Neutrophil (primary cell): ENCODE results near the gene GTF2IRD1.

Experiments used
- H3K27ac ChIP-seq: fragments of 200-600 bp; sonication (generic); 2 replicates; pipeline ENCODE4 v1.5.1; 2016; ENCODE audit warnings: mild to moderate bottlenecking, moderate library complexity
- H3K27me3 ChIP-seq: fragments of 200-600 bp; sonication (generic); 2 replicates; pipeline ENCODE4 v1.6.0; 2016; ENCODE audit warnings: mild to moderate bottlenecking
- H3K36me3 ChIP-seq: fragments of 200-600 bp; sonication (generic); 2 replicates; pipeline ENCODE4 v1.5.1; 2017
- H3K4me1 ChIP-seq, 2 experiments: fragments of 200-600 bp in 1 of 2; sonication (generic) in 1 of 2; 1 replicate in 1 of 2; 2 replicates in 1 of 2; pipeline versions ENCODE4 v1.5.1 to v1.6.1; 2013 to 2016; ENCODE audit warnings: low read depth in 1 of 2, low read length in 1 of 2, mild to moderate bottlenecking in 1 of 2, moderate library complexity in 1 of 2; ENCODE audit not compliant: control insufficient read depth in 1 of 2, insufficient read depth in 1 of 2
- H3K4me3 ChIP-seq, 2 experiments: fragments of 200-600 bp in 1 of 2; sonication (generic) in 1 of 2; 1 replicate in 1 of 2; 2 replicates in 1 of 2; pipeline ENCODE4 v1.5.1; 2013 to 2016; ENCODE audit warnings: low read depth in 1 of 2, low read length in 1 of 2, mild to moderate bottlenecking in 1 of 2, moderate library complexity in 1 of 2
- H3K9me3 ChIP-seq: fragments of 200-600 bp; sonication (generic); 2 replicates; pipeline ENCODE4 v1.5.1; 2016
- CTCF ChIP-seq: fragments of 200-600 bp; sonication (generic); IDR thresholded peaks from 2 replicates; pipeline ENCODE4 v1.5.1; 2016; ENCODE audit warnings: antibody characterized with exemption

GTF2IRD1 gene

DNA sequence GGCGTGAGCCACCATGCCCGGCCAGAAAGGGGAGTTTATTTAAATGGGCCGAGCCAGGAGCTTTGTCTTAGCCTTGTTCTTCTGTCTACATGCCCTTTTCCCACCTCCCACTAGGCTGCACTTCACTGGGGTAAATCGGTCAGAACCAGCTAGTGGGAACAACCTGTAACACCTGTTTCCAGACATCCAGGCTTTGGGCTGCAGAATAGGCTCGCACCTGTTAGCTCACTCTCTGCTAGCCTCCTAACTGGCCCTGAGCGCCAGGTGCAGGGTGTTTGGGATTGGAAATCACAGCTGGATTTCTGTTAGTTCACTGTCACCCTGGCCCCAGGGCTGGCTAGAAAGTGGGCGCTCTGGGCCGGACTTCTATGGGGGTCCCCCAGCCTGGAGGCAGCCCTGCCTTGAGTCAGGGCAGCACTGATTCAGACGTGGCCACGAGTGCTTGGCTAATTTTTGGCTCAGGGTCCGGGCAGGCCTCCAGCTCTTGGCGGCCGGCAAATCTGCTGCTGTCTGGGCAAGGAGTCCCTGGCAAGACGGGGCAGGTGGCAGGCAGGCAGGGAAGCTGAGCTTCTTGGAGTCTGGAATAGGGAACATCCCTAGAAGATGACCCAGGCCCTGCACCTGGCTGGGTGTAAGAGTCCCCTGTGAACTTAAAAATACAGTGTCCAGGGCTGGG lies 48.6 kb downstream of the GTF2IRD1 start:
- no peaks in the 10 kb centered on the region for H3K27me3 ChIP-seq
- H3K4me1 ChIP-seq = no peaks in the 10 kb centered on the region
- H3K9me3 ChIP-seq = no peaks in the 10 kb centered on the region
- H3K27ac ChIP-seq = no peak overlapping the region
- H3K36me3 ChIP-seq = no peaks in the 10 kb centered on the region
- no peak overlapping the region for H3K4me3 ChIP-seq
- TF ChIP-seq CTCF = no peak

- Histone ChIP-seq H3K36me3 (no peaks in the 10 kb centered on the region), H3K9me3 (no peaks in the 10 kb centered on the region), H3K4me3 (no peak overlapping the region), H3K27me3 (no peaks in the 10 kb centered on the region), H3K4me1 (no peaks in the 10 kb centered on the region), H3K27ac (no peak overlapping the region)
- TF ChIP-seq CTCF = no peak
Measured at GRCh38 chr7:74503061-74503460, 49.4 kb downstream of the GTF2IRD1 start.

GRCh38 chr7:74503943-74504342 lies 50.2 kb downstream of the GTF2IRD1 start:
- no peaks in the 10 kb centered on the region for H3K27me3 ChIP-seq
- H3K9me3 ChIP-seq = no peaks in the 10 kb centered on the region
- no peak overlapping the region for H3K4me3 ChIP-seq
- no peaks in the 10 kb centered on the region for H3K36me3 ChIP-seq
- no peak for TF ChIP-seq CTCF
- no peak overlapping the region for H3K27ac ChIP-seq
- no peaks in the 10 kb centered on the region for H3K4me1 ChIP-seq

DNA sequence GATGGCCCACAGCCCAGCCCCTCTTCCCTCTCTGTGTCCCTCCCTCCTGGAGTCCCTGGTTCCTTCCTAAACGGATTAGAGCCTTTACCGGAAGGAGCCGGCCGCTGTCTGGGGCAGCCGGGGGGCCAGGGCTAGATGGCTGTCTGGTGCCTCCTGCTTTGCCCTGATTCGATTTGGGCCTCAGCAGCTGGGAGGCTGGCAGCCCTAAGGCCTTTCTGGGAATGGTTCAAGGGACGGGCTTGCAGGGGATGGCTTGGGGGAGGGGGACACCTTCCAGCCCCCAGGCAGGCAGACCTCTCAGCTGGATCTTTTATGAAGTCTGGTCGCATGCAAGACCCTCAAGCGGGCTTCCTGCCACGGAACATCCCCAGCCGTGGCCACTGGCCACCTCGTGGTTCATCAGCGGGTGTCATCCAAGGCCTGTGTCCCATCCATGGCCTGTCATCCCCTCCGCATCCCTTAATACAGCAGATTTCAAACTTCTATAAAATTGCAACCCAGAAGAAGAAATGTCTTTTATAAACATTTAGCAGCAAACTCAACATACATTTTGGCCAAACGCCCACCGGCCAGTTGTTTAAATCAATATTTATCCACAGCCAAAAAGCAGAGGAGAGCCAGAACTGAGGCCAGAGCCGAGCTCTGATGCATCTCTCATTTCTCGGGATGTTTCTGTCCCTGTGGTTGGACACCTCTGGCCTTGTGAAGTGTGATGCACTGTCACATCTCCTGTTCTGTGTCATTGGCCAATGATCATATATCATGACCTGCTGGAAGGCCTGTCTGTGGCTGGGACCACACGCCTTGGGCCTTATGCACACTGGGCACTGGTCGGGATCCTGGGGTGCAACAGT lies 52.0 kb downstream of the GTF2IRD1 start:
- Histone ChIP-seq H3K36me3 (no peaks in the 10 kb centered on the region), H3K4me3 (no peak overlapping the region), H3K27me3 (no peaks in the 10 kb centered on the region), H3K27ac (no peak overlapping the region), H3K9me3 (no peaks in the 10 kb centered on the region), H3K4me1 (no peaks in the 10 kb centered on the region)
- no peak for TF ChIP-seq CTCF

- no peaks in the 10 kb centered on the region for H3K9me3 ChIP-seq
Measured at GRCh38 chr7:74506325-74506724, 52.6 kb downstream of the GTF2IRD1 start.

More at GRCh38 chr7:74506325-74506724, 52.6 kb downstream of the GTF2IRD1 start:
- Histone ChIP-seq H3K27ac (no peak overlapping the region), H3K4me3 (no peak overlapping the region), H3K27me3 (no peaks in the 10 kb centered on the region), H3K4me1 (no peaks in the 10 kb centered on the region), H3K36me3 (no peaks in the 10 kb centered on the region)
- TF ChIP-seq CTCF = no peak
